ENCODE measurements around the gene COG8. TPM values are rescaled to one million over a fixed set of nuclear protein-coding genes. Genes with fewer than 3 reads are reported as not detected.

COG8 gene
- total and polyA plus RNA-seq, 2 donors (not counting 3 experiments of a cell fraction or from before 2014, with no cell fraction given): 29.0 to 31.6 TPM

- no peak overlapping the region for H3K27ac ChIP-seq (ENCODE audit: insufficient read depth, low read depth, low read length)
- ChIA-PET POLR2A (no interaction called here), CTCF (no interaction called here)
- H3K4me1 ChIP-seq (ENCODE audit: control insufficient read depth, extremely low read depth, insufficient read depth, low read length): peaks cover 10% of the 10 kb centered on the region
- no peak overlapping the region for H3K4me2 ChIP-seq (ENCODE audit: insufficient read depth, low read length)
- H3K9me3 ChIP-seq (replicated peaks; ENCODE audit: control insufficient read depth, insufficient read depth, low read length): no peaks in the 10 kb centered on the region
- no peaks in the 10 kb centered on the region for H3K9me1 ChIP-seq (replicated peaks; ENCODE audit: control insufficient read depth, extremely low read depth, insufficient read depth, low read length)
- H3K27me3 ChIP-seq (ENCODE audit: control insufficient read depth in 2 of 2, insufficient read depth in 2 of 2, low read length in 2 of 2): no peaks in the 10 kb centered on the region
- dilution Hi-C loops (cut with MboI; ENCODE audit: extremely low pct_ligation_motif_present, low sequenced_read_pairs): no loop called here
- DNase-seq (ENCODE audit: low read depth, low spot score) (no peak), FAIRE-seq (no peak)
- no peak overlapping the region for H3K9ac ChIP-seq (replicated peaks; ENCODE audit: extremely low read depth, insufficient read depth, low read length)
- H3K36me3 ChIP-seq (ENCODE audit: control insufficient read depth in 2 of 2, extremely low read depth in 1 of 2, insufficient read depth in 2 of 2, low read length in 2 of 2): peaks cover 20 to 21% of the 10 kb centered on the region in 2 experiments
- TF ChIP-seq CTCF (IDR thresholded peaks at IDR 0.05; ENCODE audit: extremely low read depth in 1 of 2, insufficient read depth in 1 of 2, low read depth in 1 of 2, low read length in 2 of 2) (no peak), EZH2 (IDR thresholded peaks at IDR 0.05; ENCODE audit: borderline replicate concordance, low read depth, low read length, severe bottlenecking) (no peak), MYC (IDR thresholded peaks at IDR 0.05; ENCODE audit: low read depth, low read length) (no peak), POLR2A (IDR thresholded peaks at IDR 0.05; ENCODE audit: low read depth, low read length) (no peak), MAX (IDR thresholded peaks at IDR 0.05; ENCODE audit: insufficient read depth, insufficient read length) (no peak), POLR2AphosphoS5 (IDR thresholded peaks at IDR 0.05; ENCODE audit: insufficient read depth, low read depth, low read length) (no peak), GATA2 (IDR thresholded peaks at IDR 0.05; ENCODE audit: insufficient read depth, insufficient read length, low read depth, low read length) (no peak), FOS (IDR thresholded peaks at IDR 0.05; ENCODE audit: borderline replicate concordance, insufficient read depth, low read length) (no peak)
- H2AFZ ChIP-seq (ENCODE audit: low read depth, low read length): no peak overlapping the region
- BruUV-seq (replicated peaks): no TSS peak
- H3K4me3 ChIP-seq (replicated peaks in 1 of 3; ENCODE audit: insufficient read depth in 1 of 3, low read depth in 1 of 3, low read length in 3 of 3): no peak overlapping the region
- peaks cover 2% of the 10 kb centered on the region for H3K79me2 ChIP-seq (ENCODE audit: control insufficient read depth, insufficient read depth, low read length)
- H4K20me1 ChIP-seq (replicated peaks; ENCODE audit: control insufficient read depth, extremely low read depth, insufficient read depth, low read length): no peaks in the 10 kb centered on the region
- intact Hi-C loops (cut with micrococcal nuclease): no loop called here
Observed at GRCh38 chr16:69366431-69366830, 27.1 kb upstream of the COG8 start.

Measured in endothelial cell of umbilical vein (primary cell).